Right lobe of liver (tissue), 4 donors: ENCODE measurements around the gene PAK5.

ENCODE experiments used
- POLR2A ChIP-seq: fragments of 450-650 bp; IDR thresholded peaks from one replicate; pipeline ENCODE4 v1.6.1; 2017; ENCODE audit warnings: antibody characterized with exemption, mild to moderate bottlenecking
- TF ChIP-seq, protein P1 (sequence below), 4 donors: fragments of 200-600 bp in 3 of 4; fragments of 450-650 bp in 1 of 4; IDR thresholded peaks; one replicate each; pipeline versions ENCODE4 v1.5.1 to v1.8.0; 2016 to 2022; ENCODE audit warnings: antibody characterized with exemption in 4 of 4, mild to moderate bottlenecking in 2 of 4
- donor health status: DM: no; HTN: no; CAD: no.
- donor health status: DM: no; HTN: no; CAD: no.
- donor health status: DM: no; HTN: yes; CAD: no.

DNA sequence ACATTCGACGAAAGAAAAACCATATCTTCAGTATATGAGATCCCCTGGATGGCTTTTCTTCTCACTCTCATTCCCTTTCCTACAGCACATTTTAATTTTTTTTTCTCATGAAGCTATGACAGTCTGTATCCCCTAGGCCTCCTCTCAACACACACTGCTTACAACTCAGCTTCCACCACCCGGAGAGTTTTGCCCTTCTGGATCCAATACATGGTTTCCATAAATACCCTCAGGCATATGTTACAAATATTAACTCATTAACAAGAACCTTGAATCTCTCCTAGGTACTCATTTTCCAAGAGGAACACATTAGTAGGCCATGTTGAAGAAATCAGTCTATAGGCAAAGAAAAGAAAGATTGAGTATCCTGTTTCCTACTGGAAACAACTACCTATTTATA lies 44.0 kb downstream of the PAK5 start:
- TF ChIP-seq, protein P1, sequence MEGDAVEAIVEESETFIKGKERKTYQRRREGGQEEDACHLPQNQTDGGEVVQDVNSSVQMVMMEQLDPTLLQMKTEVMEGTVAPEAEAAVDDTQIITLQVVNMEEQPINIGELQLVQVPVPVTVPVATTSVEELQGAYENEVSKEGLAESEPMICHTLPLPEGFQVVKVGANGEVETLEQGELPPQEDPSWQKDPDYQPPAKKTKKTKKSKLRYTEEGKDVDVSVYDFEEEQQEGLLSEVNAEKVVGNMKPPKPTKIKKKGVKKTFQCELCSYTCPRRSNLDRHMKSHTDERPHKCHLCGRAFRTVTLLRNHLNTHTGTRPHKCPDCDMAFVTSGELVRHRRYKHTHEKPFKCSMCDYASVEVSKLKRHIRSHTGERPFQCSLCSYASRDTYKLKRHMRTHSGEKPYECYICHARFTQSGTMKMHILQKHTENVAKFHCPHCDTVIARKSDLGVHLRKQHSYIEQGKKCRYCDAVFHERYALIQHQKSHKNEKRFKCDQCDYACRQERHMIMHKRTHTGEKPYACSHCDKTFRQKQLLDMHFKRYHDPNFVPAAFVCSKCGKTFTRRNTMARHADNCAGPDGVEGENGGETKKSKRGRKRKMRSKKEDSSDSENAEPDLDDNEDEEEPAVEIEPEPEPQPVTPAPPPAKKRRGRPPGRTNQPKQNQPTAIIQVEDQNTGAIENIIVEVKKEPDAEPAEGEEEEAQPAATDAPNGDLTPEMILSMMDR (IDR thresholded peaks at IDR 0.05): no peak
- TF ChIP-seq POLR2A: no peak
